Putamen (tissue), 1 donor: ENCODE measurements around the gene TRIM13.

Experiments
- DNase-seq: peaks from one replicate; pipeline ENCODE4 v3.0.0-alpha.2; 2016; ENCODE audit warnings: low spot score

TRIM13 gene

GRCh38 chr13:49996161-49996915 is 504 bp upstream of the TRIM13 start:
- peak; percentile 89 for DNase-seq

DNA sequence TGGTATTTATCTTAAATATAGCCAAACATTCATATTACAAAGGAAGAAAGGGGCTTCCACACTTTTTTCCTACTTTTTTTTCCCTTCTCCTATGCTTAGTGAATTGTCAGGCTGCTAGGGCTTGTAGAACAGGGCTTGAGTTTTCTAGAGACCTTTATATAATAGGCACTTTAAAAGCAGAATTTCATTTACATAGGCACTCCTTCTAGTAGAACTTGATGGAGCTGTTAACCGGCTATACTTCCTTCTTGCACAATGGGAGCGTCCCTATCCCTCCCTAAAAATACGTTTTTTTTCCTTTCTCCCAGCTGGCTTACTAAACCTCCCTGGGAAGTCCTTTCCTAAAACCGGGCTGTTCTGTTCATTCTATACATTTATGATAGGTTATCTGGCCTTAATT is 1.1 kb downstream of the TRIM13 start:
- no peak for DNase-seq

- no peak for DNase-seq
Measured at GRCh38 chr13:49998714-49999624, 2.1 kb downstream of the TRIM13 start.

GRCh38 chr13:50001287-50001686 is 4.4 kb downstream of the TRIM13 start:
- DNase-seq = no peak

DNA sequence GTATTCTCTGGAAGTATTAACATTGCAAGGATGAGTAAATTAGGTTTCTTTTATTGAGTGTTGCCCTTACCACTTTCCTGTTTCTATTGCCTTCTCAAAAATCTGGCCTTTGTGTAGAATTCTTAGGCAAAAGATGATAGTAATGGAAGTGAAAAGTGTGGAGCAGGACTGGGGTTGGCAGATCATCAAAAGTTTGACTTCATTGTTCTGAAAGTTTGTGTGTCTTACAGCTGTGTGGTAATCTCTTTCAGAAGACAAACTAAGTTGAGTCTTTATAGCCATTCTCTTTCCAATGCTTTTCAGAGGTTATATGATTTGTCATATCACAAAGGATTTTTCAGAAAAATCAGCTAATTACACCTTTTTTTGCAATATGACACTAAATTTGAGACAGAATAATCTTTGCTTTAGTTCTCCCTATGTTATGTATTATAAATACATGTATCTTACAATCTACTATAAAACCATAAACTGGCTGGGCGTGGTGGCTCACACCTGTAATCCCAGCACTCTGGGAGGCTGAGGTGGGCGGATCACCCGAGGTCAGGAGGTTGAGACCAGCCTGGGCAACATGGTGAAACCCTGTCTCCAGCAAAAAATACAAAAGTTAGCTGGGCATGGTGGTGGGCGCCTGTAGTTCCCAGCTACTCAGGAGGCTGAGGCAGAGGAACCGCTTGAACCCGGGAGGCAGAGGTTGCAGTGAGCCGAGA is 9.7 kb downstream of the TRIM13 start:
- no peak for DNase-seq

- DNase-seq = peak; percentile 69
Measured at GRCh38 chr13:50011461-50011860, 14.6 kb downstream of the TRIM13 start.

DNA sequence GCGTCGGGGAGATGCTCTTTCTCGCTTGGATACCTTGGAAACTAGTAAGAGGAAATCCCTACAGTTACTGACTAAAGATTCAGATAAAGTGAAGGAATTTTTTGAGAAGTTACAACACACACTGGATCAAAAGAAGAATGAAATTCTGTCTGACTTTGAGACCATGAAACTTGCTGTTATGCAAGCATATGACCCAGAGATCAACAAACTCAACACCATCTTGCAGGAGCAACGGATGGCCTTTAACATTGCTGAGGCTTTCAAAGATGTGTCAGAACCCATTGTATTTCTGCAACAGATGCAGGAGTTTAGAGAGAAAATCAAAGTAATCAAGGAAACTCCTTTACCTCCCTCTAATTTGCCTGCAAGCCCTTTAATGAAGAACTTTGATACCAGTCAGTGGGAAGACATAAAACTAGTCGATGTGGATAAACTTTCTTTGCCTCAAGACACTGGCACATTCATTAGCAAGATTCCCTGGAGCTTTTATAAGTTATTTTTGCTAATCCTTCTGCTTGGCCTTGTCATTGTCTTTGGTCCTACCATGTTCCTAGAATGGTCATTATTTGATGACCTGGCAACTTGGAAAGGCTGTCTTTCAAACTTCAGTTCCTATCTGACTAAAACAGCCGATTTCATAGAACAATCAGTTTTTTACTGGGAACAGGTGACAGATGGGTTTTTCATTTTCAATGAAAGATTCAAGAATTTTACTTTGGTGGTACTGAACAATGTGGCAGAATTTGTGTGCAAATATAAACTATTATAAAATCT is 15.7 kb downstream of the TRIM13 start:
- DNase-seq = no peak

- no peak for DNase-seq
Measured at GRCh38 chr13:50014386-50014785, 17.5 kb downstream of the TRIM13 start.

- no peak for DNase-seq
Measured at GRCh38 chr13:50015258-50015657, 18.4 kb downstream of the TRIM13 start, which contains the start of gene KCNRG. TSS of gene KCNRG (plus strand) at chr13:50015444. CDS start at chr13:50015494, 50 bp downstream.

GRCh38 chr13:50015750-50016149 is 18.9 kb downstream of the TRIM13 start:
- no peak for DNase-seq

GRCh38 chr13:50016444-50016843 is 19.6 kb downstream of the TRIM13 start:
- no peak for DNase-seq

DNA sequence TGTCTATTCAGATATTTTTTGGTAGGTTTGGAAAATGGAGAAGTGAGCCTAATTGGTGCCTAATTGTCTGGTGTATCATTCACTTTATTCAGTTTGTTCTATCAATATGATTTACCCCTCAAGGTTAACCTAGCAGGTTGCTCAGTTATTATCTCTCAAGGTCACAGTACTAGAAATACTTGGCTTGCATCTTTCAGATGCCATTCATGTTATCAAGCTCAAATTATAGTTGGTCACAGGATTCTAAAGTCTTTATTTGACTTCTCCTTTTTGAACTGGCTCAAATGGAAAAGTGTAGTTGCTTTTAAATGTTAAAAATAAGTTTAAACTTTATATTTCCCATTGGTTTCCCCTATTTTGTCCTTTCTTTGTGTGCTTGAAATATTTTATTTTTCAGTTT is 21.0 kb downstream of the TRIM13 start:
- no peak for DNase-seq

- DNase-seq = no peak
Measured at GRCh38 chr13:50025436-50025835, 28.6 kb downstream of the TRIM13 start.

DNA sequence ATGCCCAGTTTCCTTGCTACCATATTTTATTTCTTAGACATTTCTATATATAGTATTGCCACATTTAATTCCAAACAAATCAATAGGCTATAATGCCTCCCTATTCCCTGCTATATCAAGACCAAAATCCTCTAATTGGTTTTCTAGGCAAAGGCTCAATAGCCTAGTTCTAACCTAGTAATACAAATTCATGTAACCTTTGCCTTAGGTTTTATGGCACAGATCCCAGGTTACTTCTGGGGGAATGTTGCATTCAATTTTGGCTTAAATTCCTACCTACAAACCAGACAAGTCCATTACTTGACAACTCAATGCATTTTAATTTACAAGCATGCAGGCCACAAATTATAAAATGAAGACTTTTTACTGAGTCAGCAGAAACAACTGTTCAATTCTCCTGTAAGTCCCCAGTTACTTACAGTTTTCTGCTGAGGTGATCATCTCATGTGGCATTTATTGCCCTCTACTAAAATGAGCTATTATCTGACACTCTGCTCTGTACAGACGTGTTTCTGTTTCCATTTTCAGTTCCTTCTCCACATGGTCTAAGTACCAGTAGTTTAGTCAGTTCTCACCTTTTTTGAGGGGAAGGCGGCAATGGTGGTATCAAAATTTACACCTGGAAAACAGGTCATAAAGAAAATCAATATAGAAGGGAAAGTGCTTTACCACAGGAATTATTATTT is 30.1 kb downstream of the TRIM13 start:
- no peak for DNase-seq

- no peak for DNase-seq
Measured at GRCh38 chr13:50030315-50030714, 33.5 kb downstream of the TRIM13 start.

- DNase-seq = no peak
Measured at GRCh38 chr13:50033725-50034124, 36.9 kb downstream of the TRIM13 start.

- DNase-seq = no peak
Measured at GRCh38 chr13:50037788-50038187, 40.9 kb downstream of the TRIM13 start.

DNA sequence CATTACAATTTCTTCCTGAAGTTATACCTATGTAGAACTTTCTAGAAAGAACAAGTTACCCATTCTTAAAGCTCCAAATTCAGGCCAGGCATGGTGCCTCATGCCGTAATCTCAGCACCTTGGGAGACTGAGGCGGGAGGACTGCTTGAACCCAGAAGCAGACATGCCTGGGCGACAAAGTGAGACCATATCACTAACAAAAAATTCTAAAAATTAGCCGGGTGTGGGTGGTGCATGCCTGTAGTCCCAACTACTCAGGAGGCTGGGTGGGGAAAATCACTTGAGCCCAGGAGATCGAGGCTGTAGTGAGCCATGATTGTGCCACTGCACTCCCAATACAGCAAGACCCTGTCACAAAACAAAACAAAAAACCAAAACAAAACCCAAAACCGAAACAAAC is 41.4 kb downstream of the TRIM13 start:
- no peak for DNase-seq

- no peak for DNase-seq
Measured at GRCh38 chr13:50052478-50052877, 55.6 kb downstream of the TRIM13 start.

GRCh38 chr13:50053844-50054243 is 57.0 kb downstream of the TRIM13 start:
- no peak for DNase-seq

GRCh38 chr13:50055454-50055853 is 58.6 kb downstream of the TRIM13 start:
- no peak for DNase-seq
